GM18508 (cell line): Measurements from ENCODE around the gene CNGA4.
"Not testable (repeated sequence)": the region's sequence is repeated elsewhere in the genome, so short reads cannot be mapped to it uniquely, and the experiment has no call there.

Experiments used
- ATAC-seq: cut with Tn5 transposase; IDR thresholded peaks from one replicate; pipeline ENCODE4 v1.9.1; 2021; ENCODE audit warnings: moderate number of reproducible peaks; ENCODE audit not compliant: insufficient read depth, unreplicated experiment

Gene CNGA4

DNA sequence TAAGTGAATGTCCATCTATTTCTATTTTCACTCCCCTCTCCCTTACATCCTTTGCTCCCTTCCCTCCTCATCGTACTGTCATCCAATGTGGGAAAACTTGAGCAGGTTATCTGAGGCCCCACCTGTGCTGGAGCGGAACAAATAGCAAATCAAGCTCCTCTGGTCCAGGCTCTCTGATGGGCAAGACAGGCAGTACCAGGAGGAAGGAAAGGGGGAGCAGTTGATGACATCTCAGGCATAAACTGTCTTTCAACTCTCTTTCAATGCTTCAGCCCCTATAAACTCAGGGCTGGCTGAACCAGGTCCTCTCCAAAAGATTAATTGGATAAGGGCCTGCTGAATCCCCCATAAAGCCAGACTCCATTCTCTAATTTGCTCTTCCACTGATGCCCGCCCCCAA is 19.3 kb downstream of the CNGA4 start:
- ATAC-seq = no peak

GRCh38 chr11:6258571-6259081 is 19.7 kb downstream of the CNGA4 start:
- no peak for ATAC-seq

DNA sequence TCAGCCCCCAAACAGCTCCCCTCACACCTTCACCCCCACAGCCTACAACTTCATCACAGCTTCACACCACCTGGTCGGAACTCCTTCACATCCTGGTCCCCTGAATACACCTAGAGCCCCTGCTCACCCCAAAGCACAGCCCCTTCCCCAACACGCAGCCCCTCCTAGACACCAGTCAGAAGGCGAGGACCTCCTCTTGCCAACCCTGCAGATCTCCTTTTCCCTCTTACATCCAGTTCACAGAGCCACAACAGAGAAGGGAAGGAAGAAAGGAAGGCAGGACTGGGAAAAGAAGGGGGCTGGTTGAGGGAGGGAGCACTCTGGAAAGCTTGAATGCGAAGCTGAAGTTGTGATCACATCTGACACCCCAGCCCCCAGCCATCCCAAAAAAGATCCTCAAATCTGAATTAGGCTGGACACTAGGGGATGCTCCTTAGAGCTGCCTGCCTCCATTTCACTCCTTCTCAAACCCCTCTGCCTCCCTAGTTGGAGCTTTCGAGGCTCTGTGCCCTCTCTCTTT is 21.4 kb downstream of the CNGA4 start:
- no peak for ATAC-seq

- no peak for ATAC-seq
Measured at GRCh38 chr11:6263662-6264061, 24.8 kb downstream of the CNGA4 start.

GRCh38 chr11:6268820-6269219 is 29.9 kb downstream of the CNGA4 start:
- no peak for ATAC-seq

DNA sequence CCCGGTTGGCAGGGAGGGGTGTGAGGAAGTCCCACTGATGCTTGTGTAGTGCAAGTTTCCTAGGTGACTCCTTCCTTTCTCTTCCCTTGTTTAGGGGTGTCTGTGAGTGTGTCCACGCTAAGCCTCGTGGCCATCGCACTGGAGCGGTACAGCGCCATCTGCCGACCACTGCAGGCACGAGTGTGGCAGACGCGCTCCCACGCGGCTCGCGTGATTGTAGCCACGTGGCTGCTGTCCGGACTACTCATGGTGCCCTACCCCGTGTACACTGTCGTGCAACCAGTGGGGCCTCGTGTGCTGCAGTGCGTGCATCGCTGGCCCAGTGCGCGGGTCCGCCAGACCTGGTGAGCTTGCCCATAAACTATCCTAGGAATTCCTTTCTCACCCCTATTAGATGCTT is 31.1 kb downstream of the CNGA4 start:
- no peak for ATAC-seq

- ATAC-seq = no peak
Measured at GRCh38 chr11:6270584-6271246, 31.8 kb downstream of the CNGA4 start.

- ATAC-seq = no peak
Measured at GRCh38 chr11:6271598-6271997, 32.7 kb downstream of the CNGA4 start.

DNA sequence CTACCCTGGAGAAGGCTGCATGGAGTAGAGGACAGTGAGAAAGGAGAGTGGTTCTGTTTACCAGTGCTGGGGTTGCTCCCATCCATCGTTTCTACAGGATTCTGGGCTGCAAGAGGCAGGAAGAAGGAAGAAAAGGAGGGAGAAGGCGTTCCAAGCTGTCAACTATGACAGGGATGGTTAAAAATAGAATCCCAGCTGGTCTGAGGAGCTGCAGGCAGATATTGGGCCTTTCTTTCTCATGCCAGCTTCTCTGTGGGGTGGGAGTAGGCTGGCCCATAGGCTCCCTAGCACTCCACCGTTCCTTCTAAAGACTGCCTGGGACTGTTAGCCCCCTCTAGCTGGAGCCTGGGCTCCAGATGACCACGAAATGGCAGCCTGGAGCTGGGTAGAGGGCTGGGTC is 34.3 kb downstream of the CNGA4 start:
- no peak for ATAC-seq

DNA sequence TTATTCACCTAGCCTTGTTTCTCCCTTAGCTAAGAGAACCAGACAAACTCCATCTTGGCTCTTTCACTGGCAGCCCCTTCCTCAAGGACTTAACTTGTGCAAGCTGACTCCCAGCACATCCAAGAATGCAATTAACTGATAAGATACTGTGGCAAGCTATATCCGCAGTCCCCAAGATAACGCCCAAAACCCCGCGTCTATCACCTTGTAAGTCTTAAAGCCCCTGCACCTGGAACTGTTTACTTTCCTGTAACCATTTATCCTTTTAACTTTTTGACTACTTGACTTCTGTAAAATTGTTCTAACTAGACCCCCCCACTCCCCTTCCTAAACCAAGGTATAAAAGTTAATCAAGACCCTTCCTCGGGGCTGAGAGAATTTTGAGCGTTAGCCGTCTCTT is 41.9 kb downstream of the CNGA4 start:
- not testable (repeated sequence) for ATAC-seq

- ATAC-seq = no peak
Measured at GRCh38 chr11:6283453-6284023, 44.6 kb downstream of the CNGA4 start.

DNA sequence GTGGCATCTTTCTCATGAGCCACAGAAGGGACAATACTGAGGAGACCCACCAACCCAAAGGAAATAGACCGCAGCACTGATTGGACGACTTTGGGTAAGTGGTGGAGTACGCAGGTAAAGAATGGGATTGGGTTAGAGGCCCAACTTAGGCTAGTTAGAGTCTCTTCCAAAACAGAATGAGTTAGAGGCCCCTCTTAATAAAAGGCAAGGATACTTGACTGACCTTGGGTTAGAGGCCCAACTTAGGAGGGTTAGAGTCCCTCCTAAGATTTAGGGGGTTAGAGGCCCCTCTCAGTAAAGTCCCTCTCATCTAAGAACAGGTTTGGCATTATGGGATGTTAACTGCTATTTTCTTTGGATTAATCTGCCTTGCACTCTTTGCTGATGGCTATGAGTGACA is 45.4 kb downstream of the CNGA4 start:
- ATAC-seq = no peak

GRCh38 chr11:6285019-6285418 is 46.1 kb downstream of the CNGA4 start:
- ATAC-seq = no peak
